Subcutaneous abdominal adipose tissue (tissue), 5 donors: ENCODE data around the gene PRKCA.

ENCODE experiments used
- H3K27ac ChIP-seq: one replicate; pipeline ENCODE4 v1.7.0; 2013; ENCODE audit warnings: low read depth, mild to moderate bottlenecking, inconsistent platforms, low read length, moderate library complexity
- H3K27me3 ChIP-seq, 5 donors: one replicate each; pipeline ENCODE4 v1.7.0; 2013; ENCODE audit warnings: low read length in 5 of 5, inconsistent platforms in 1 of 5; ENCODE audit not compliant: control insufficient read depth in 5 of 5, insufficient read depth in 4 of 5
- H3K36me3 ChIP-seq, 5 donors: one replicate each; pipeline ENCODE4 v1.7.0; 2013; ENCODE audit warnings: low read length in 5 of 5; ENCODE audit not compliant: control insufficient read depth in 5 of 5, insufficient read depth in 5 of 5
- H3K4me1 ChIP-seq, 5 donors: one replicate each; pipeline ENCODE4 v1.7.0; 2013; ENCODE audit warnings: low read length in 5 of 5, mild to moderate bottlenecking in 3 of 5, moderate library complexity in 1 of 5; ENCODE audit not compliant: control insufficient read depth in 5 of 5, insufficient read depth in 5 of 5
- H3K4me3 ChIP-seq, 5 donors: one replicate each; pipeline ENCODE4 v1.7.0; 2013; ENCODE audit warnings: low read length in 5 of 5, low read depth in 1 of 5
- H3K9ac ChIP-seq, 5 donors: one replicate each; pipeline ENCODE4 v1.7.0; 2013; ENCODE audit warnings: low read length in 5 of 5, mild to moderate bottlenecking in 4 of 5, moderate library complexity in 3 of 5
- H3K9me3 ChIP-seq, 5 donors: one replicate each; pipeline ENCODE4 v1.7.0; 2013; ENCODE audit warnings: low read length in 5 of 5; ENCODE audit not compliant: control insufficient read depth in 5 of 5
- donor health status: healthy.
- donor health status: healthy.
- donor health status: healthy.
- donor health status: healthy.
- donor health status: healthy.

Gene PRKCA

DNA sequence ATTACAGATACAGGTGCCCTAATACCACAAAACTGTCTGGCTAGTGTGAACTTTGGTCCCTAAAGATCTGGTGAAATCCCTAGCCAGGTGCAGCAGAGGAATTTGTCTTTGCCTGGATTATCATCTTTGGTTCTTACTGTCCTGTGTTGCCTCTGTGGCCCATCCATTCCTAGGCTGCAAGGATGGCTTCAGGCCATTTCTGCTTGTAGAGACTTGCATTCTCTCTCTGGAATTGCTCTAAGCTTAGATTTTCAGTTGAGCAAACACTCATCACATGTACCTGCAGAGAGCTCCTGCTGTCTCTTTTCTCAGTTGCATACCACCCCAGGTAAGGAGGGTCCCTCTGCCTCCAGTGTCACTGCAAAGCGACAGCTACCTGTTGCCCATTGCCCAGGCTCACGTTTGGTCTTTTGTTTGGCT lies 114.9 kb downstream of the PRKCA start:
- no peak overlapping the region for H3K9ac ChIP-seq
- no peak overlapping the region for H3K4me3 ChIP-seq
- H3K9me3 ChIP-seq, result no peaks in the 10 kb centered on the region
- H3K27me3 ChIP-seq, result peaks cover 0 to 9% (median 0%) of the 10 kb centered on the region in 5 donors
- H3K27ac ChIP-seq, result no peak overlapping the region
- H3K36me3 ChIP-seq, result no peaks in the 10 kb centered on the region
- peaks cover 0 to 9% (median 0%) of the 10 kb centered on the region in 5 donors for H3K4me1 ChIP-seq

DNA sequence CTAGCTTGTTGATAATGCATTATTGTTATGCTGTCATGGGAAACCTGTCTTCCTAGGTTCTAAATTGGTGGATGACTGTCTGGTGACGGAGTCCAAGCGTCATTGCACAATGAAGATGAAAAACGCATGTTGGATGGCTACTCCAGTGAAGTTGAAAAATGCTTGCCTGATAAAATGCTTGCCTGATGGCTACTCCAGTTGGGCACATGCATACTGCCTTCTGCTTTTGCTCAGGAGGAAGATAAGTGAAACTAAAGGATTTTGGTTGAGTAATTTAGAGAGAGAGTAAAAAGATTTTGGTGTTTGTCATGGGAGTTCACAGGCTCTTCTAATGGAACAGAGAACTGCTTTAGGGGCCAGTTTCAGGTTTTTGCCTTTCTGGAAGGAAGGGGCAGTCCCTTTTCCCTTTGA lies 118.6 kb downstream of the PRKCA start:
- Histone ChIP-seq H3K36me3 (no peaks in the 10 kb centered on the region), H3K9me3 (no peaks in the 10 kb centered on the region), H3K27me3 (peaks cover 0 to 2% (median 0%) of the 10 kb centered on the region in 5 donors), H3K4me1 (peaks cover 0 to 8% (median 0%) of the 10 kb centered on the region in 5 donors), H3K9ac (no peak overlapping the region), H3K4me3 (no peak overlapping the region), H3K27ac (no peak overlapping the region)

DNA sequence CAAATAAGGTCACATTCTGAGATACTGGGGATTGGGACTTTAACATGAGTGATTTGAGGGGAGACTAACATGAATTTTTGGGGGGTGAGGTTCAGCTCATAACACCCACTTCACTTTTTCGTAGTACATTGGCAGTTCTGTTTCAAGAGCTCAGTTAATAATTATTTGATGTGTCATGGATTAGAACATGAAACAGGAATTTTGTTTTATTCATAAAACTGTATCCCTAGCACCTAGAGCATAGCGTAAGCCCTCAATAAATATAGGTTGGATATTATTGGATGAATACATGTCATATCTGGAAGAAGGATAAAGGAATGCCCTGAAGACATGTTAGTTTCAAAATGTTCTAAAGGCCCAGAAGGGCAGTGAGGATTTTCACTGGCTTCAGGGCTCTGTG lies 119.8 kb downstream of the PRKCA start:
- H3K9ac ChIP-seq, result no peak overlapping the region

DNA sequence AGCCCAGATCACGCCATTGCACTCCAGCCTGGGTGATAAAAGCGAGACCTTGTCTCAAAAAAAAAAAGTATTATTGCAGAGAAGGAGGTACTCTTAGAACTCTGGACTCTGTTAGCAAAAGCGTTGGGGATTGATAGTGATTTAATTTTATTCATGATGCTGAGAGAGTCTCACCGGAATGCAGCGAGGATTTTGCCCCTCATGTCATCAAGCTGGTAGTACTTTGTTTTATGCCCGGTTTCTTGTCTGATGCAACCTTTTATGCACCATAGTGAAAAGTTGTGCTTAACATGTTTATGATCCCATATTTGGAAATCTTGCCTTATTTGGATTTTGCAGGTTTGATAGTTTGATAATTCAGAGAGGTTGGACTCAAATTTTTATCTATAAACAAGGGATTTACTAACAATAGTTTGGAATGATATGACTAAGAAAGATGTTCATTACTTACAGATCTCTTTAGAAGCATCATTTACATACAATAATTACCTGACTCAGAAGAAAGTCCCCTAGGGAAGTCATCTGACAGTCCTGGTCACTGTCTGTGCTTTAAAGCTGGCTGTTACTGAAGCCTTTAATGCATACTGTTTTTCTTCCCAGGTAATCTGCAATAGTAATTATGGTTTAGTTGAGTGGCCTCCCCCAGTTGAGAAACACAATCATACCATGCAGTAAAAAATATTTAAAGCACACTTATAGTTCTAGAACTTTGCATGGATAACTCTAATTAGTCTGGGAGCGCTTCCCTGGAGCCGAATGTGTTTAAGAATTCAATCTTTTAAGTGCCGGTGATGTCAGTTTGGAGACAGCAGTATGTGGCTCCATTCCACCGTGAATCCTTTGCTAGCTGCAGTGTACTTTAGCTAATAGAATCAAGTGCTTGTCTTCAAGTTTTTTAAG lies 120.9 kb downstream of the PRKCA start:
- no peak overlapping the region for H3K27ac ChIP-seq
- peaks cover 0 to 4% (median 0%) of the 10 kb centered on the region in 5 donors for H3K4me1 ChIP-seq
- H3K27me3 ChIP-seq, result no peaks in the 10 kb centered on the region
- no peak overlapping the region for H3K9ac ChIP-seq
- no peak overlapping the region for H3K4me3 ChIP-seq
- no peaks in the 10 kb centered on the region for H3K36me3 ChIP-seq
- peaks cover 0 to 6% (median 0%) of the 10 kb centered on the region in 5 donors for H3K9me3 ChIP-seq

More for the DNA sequence above, 119.8 kb downstream of the PRKCA start:
- no peaks in the 10 kb centered on the region for H3K36me3 ChIP-seq
- no peak overlapping the region for H3K4me3 ChIP-seq
- no peak overlapping the region for H3K27ac ChIP-seq
- H3K4me1 ChIP-seq, result peaks cover 0 to 4% (median 0%) of the 10 kb centered on the region in 5 donors
- H3K9me3 ChIP-seq, result peaks cover 0 to 6% (median 0%) of the 10 kb centered on the region in 5 donors
- H3K27me3 ChIP-seq, result no peaks in the 10 kb centered on the region

DNA sequence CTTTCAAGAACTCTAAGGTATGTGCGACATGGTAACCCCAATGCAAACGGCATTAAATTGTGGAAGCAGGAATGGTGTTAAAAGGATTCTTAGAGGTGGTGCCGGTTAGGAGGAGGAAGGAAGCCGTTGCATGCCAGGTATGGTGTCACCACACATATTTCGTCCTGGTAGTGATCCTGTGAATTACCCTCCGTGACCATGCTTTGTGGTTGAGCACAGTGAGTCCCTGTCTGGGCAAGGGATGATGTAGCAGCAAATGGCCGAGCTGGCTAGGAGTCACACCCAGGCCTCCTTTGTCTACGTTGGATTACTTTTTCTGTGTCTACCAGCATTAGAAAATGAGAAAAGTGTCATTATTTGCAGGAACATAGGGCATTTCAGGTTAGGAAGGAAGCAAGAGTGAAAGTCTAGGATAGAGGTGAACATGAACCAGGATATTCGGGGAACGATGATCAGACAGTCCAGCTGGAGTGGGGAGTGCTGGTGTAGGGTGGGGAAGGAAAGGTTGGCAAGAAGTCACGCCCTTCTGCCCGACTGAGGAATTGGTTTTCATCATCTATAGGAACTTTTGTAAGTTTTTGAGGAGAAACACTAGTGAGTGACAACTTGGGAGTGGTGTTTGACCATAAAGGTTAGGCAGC lies 123.5 kb downstream of the PRKCA start:
- Histone ChIP-seq H3K9ac (no peak overlapping the region), H3K27ac (no peak overlapping the region), H3K4me1 (peaks cover 0 to 8% (median 1%) of the 10 kb centered on the region in 5 donors), H3K36me3 (no peaks in the 10 kb centered on the region), H3K27me3 (no peaks in the 10 kb centered on the region), H3K4me3 (no peak overlapping the region), H3K9me3 (peaks cover 0 to 6% (median 0%) of the 10 kb centered on the region in 5 donors)

DNA sequence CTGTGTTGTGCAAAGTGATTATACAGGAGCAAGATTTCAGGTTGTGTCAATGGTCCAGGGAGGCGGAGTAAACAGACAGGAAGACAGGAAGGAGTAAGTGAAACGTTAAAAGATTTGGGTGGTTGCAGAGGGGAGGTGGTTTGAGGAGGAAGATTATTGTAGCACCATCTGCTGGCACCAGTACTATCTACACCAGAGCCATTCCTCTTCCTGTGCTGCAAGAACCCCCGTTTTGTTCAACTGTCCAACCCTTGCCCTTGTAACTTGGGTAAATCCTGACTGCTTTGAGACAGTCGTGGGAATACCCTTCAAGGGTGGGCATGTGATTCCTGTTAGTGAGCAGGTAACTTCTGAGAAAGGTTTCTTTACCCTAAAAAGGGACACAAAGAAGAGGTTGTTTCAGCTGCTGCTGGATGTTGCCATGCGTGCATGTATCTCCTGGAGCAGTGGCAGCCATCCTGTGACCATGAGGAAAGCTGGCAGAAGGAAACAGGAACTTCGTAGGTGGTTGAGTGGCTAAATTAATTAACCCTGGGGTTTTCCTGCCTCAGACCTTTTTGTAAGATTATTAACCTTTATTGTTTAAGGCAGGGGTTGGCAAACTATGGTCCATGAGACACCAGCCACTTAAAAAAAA lies 124.1 kb downstream of the PRKCA start:
- Histone ChIP-seq H3K9me3 (peaks cover 0 to 6% (median 0%) of the 10 kb centered on the region in 5 donors), H3K27me3 (no peaks in the 10 kb centered on the region), H3K27ac (no peak overlapping the region), H3K4me3 (no peak overlapping the region), H3K4me1 (peaks cover 0 to 15% (median 1%) of the 10 kb centered on the region in 5 donors), H3K9ac (no peak overlapping the region), H3K36me3 (no peaks in the 10 kb centered on the region)

DNA sequence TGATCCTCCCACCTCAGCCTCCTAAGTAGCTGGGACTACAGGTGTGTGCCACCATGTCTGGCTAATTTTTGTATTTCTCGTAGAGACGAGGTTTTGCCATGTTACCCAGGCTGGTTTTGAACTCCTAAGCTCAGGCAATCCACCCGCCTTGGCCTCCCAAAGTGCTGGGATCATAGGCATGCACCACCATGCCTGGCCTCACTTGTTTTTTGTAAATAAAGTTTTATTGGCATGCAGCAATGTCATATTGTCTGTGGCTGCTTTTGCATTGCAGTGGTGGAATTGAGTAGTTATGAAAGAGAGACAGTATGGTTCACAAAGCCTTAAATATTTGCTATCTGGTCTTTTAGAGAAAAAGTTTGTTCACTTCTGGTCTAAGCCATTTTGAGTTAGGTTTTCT lies 124.7 kb downstream of the PRKCA start:
- Histone ChIP-seq H3K4me3 (no peak overlapping the region), H3K9me3 (peaks cover 0 to 6% (median 0%) of the 10 kb centered on the region in 5 donors), H3K9ac (no peak overlapping the region), H3K27me3 (no peaks in the 10 kb centered on the region), H3K4me1 (peaks cover 1 to 20% (median 5%) of the 10 kb centered on the region in 5 donors), H3K27ac (no peak overlapping the region), H3K36me3 (no peaks in the 10 kb centered on the region)

DNA sequence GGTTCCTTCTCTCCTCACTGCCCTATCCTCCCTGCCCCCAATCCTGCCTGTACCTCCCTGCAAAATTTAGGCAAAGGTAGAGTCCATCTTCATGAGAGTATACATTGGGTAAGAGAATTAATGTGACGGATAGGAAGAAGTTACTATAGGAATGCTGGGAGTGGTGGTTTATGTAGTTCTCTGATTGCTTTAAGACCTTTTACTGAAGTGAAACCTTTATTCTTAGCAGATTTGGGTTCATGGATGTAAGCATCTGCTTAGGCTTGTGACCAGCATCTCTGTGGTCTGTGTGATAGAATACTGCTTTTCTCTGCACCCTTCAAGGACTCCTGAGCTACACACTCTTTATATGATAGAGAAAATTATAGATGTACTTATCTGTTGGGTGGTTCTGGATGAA lies 127.3 kb downstream of the PRKCA start:
- Histone ChIP-seq H3K9ac (no peak overlapping the region), H3K4me3 (no peak overlapping the region), H3K36me3 (no peaks in the 10 kb centered on the region), H3K27me3 (no peaks in the 10 kb centered on the region), H3K9me3 (peaks cover 0 to 6% (median 0%) of the 10 kb centered on the region in 5 donors), H3K4me1 (peaks cover 0 to 24% (median 6%) of the 10 kb centered on the region in 5 donors), H3K27ac (no peak overlapping the region)

DNA sequence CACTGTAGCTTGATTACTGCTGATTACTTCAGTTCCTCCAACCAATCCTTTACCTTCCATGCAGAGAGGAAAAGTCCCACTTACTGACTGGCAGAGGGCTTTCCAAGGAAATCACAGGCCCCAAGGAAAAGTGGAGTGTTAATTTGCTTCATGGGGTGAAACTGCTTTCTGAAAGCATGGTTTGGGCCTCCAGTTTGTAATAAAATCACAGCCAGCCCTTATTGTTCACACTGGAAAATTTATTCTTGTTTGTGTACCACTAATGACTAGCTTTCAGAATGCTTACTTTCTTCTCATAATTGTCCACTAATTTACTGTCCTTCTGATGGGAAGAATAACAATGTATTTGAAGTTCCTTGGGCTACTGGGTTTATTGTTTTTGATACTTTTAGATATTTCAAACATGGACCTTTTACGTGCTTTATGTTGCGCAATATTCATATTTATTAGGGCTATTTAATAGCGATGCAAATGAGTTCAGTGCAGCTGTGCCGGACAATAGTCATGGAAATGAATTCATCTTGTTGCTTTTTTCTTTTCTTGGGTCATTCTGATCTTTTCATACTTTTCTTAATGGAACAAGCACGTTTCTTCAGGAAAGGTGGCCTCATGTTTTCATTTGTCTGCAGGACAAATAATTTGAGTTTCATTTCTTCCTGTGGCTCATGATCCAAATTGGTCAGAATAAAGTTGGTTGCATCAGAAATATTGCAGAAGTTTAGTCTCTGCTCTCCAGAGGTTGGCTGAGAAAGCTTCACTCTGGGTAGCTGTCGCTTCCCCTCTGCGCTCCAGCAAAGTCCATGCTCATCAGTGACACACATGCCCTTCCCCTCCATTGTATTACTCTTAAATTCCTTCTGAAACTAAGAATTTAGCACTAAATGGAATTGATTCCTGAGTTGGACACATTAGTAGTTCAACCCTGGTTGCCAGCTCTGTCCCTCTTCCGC lies 128.7 kb downstream of the PRKCA start:
- H3K36me3 ChIP-seq, result no peaks in the 10 kb centered on the region
- peaks cover 0 to 6% (median 0%) of the 10 kb centered on the region in 5 donors for H3K9me3 ChIP-seq
- no peak overlapping the region for H3K4me3 ChIP-seq
- H3K27ac ChIP-seq, result no peak overlapping the region
- no peak overlapping the region for H3K9ac ChIP-seq
- H3K4me1 ChIP-seq, result peaks cover 0 to 24% (median 6%) of the 10 kb centered on the region in 5 donors
- no peaks in the 10 kb centered on the region for H3K27me3 ChIP-seq
